ENCODE results near the gene MGLL. TPM values are rescaled to one million over a fixed set of nuclear protein-coding genes. Genes with fewer than 3 reads are reported as not detected.
A peak's percentile ranks its signal among the peaks of the same experiment; 100 is the strongest.

The MGLL gene
- total RNA-seq, 1 donor from 2014 or later: 0.43 TPM

- Mint-ChIP-seq H3K27ac (peak within 1 kb of the TSS; percentile 41), H3K4me1 (ENCODE audit: low read depth) (peaks cover 3% of the 10 kb centered on the region), H3K36me3 (ENCODE audit: insufficient read depth) (no peaks in the 10 kb centered on the region), H3K9me3 (ENCODE audit: low read depth) (no peaks in the 10 kb centered on the region), H3K27me3 (peaks cover 15% of the 10 kb centered on the region), H3K4me3 (ENCODE audit: low read depth) (peak within 1 kb of the TSS; percentile 76)
- DNase-seq (ENCODE audit: low spot score, unreplicated experiment): peak; percentile 56
- no peak for TF ChIP-seq CTCF (IDR thresholded peaks at IDR 0.05; ENCODE audit: unreplicated experiment)
These were observed 149.7 kb downstream of the MGLL start, which contains the start of gene ABTB1 for GRCh38 chr3:127672429-127673190. Gene ABTB1, plus strand, starts transcription at chr3:127672952. Its CDS starts 74 bp downstream, at chr3:127673026.

GRCh38 chr3:127671523-127672428, 150.5 kb downstream of the MGLL start:
- Mint-ChIP-seq H3K4me3 (ENCODE audit: low read depth) (peak overlapping the region; percentile 76), H3K27me3 (peaks cover 15% of the 10 kb centered on the region), H3K36me3 (ENCODE audit: insufficient read depth) (no peaks in the 10 kb centered on the region), H3K4me1 (ENCODE audit: low read depth) (peaks cover 3% of the 10 kb centered on the region), H3K9me3 (ENCODE audit: low read depth) (no peaks in the 10 kb centered on the region), H3K27ac (peak overlapping the region; percentile 41)
- no peak for TF ChIP-seq CTCF (IDR thresholded peaks at IDR 0.05; ENCODE audit: unreplicated experiment)
- DNase-seq (ENCODE audit: low spot score, unreplicated experiment): no peak

- TF ChIP-seq CTCF (IDR thresholded peaks at IDR 0.05; ENCODE audit: unreplicated experiment): no peak
- Mint-ChIP-seq H3K36me3 (ENCODE audit: insufficient read depth) (no peaks in the 10 kb centered on the region), H3K9me3 (ENCODE audit: low read depth) (no peaks in the 10 kb centered on the region), H3K27me3 (peaks cover 15% of the 10 kb centered on the region), H3K27ac (peak overlapping the region; percentile 90), H3K4me1 (ENCODE audit: low read depth) (peaks cover 3% of the 10 kb centered on the region), H3K4me3 (ENCODE audit: low read depth) (peak overlapping the region; percentile 62)
- DNase-seq (ENCODE audit: low spot score, unreplicated experiment): no peak
These were observed 151.4 kb downstream of the MGLL start for GRCh38 chr3:127670761-127671522.

GRCh38 chr3:127670229-127670559, 152.1 kb downstream of the MGLL start:
- no peak for TF ChIP-seq CTCF (IDR thresholded peaks at IDR 0.05; ENCODE audit: unreplicated experiment)
- Mint-ChIP-seq H3K4me1 (ENCODE audit: low read depth) (peaks cover 3% of the 10 kb centered on the region), H3K9me3 (ENCODE audit: low read depth) (no peaks in the 10 kb centered on the region), H3K4me3 (ENCODE audit: low read depth) (no peak overlapping the region), H3K27ac (no peak overlapping the region), H3K27me3 (peaks cover 15% of the 10 kb centered on the region), H3K36me3 (ENCODE audit: insufficient read depth) (peaks cover 4% of the 10 kb centered on the region)
- no peak for DNase-seq (ENCODE audit: low spot score, unreplicated experiment)
